Jurkat, Clone E6-1 (cell line): ENCODE data around the gene NHSL2. TPM values are rescaled to one million over a fixed set of nuclear protein-coding genes. Genes with fewer than 3 reads are reported as not detected.
"Not testable (repeated sequence)": the region's sequence is repeated elsewhere in the genome, so short reads cannot be mapped to it uniquely, and the experiment has no call there.

Experiments used
- DNase-seq: peaks from one replicate; pipeline ENCODE4 v3.0.0-alpha.2; 2011; ENCODE audit warnings: low read depth, low spot score
- H3K4me3 ChIP-seq: 2 replicates; pipeline ENCODE4 v1.5.1; 2011; ENCODE audit warnings: mild to moderate bottlenecking, low read length, control low read depth, moderate library complexity
- polyA plus RNA-seq: library from polyadenylated mRNA; unstranded; fragments of >200 nt; gene quantifications from one replicate; pipeline ENCODE4 v1.2.1, GENCODE V29; 2012; ENCODE audit warnings: missing spikeins; ENCODE audit not compliant: insufficient read length, insufficient read depth

Gene NHSL2
- 1.8 TPM for polyA plus RNA-seq

- peak within 1 kb of the TSS; percentile 47 for H3K4me3 ChIP-seq
- DNase-seq = peak; percentile 14
Measured at GRCh38 chrX:71910643-71910985, at the start of gene NHSL2. TSS of gene NHSL2 (plus strand) at chrX:71910845.

DNA sequence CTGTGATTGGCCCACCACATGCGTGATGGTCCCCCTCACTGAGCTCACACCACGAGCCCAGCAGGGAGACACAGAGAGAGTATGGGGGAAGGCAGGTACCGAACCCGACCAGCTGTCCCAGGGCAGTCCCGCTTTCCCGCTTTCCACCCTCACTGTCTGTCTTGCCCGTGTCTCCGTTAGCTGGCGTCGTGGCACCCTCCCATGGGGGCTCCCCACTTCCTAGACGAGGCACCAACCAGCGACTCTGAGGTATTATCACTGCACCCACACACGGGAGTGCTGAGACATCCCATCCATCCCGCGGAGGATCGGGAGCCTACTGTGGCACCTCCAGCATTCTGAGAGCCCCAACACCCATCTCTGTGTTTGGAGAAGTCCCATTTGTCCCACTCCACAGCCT is 43.0 kb upstream of the NHSL2 start:
- no peak for DNase-seq
- H3K4me3 ChIP-seq = no peak overlapping the region

- H3K4me3 ChIP-seq, DNase-seq: not testable (repeated sequence)
Measured at GRCh38 chrX:71869566-71869965, 41.1 kb upstream of the NHSL2 start.

GRCh38 chrX:71870208-71871098 is 40.2 kb upstream of the NHSL2 start:
- no peak overlapping the region for H3K4me3 ChIP-seq
- DNase-seq = peak; percentile 25

GRCh38 chrX:71871367-71871766 is 39.3 kb upstream of the NHSL2 start:
- no peak for DNase-seq
- no peak overlapping the region for H3K4me3 ChIP-seq

- no peak for DNase-seq
- H3K4me3 ChIP-seq = no peak overlapping the region
Measured at GRCh38 chrX:71872542-71873458, 37.8 kb upstream of the NHSL2 start.

- no peak for DNase-seq
- no peak overlapping the region for H3K4me3 ChIP-seq
Measured at GRCh38 chrX:71873459-71873833, 37.2 kb upstream of the NHSL2 start.

DNA sequence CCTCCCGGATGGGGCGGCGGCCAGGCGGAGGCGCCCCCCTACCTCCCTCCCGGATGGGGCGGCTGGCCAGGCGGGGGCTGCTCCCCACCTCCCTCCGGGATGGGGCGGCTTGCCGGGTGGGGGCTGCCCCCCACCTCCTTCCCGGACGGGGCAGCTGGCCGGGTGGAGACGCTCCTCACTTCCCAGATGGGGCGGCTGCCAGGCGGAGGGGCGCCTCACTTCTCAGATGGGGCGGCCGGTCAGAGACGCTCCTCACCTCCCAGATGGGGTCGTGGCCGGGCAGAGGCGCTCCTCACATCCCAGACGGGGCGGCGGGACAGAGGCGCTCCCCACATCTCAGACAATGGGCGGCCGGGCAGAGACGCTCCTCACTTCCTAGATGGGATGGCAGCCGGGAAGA is 33.8 kb upstream of the NHSL2 start:
- DNase-seq, H3K4me3 ChIP-seq: not testable (repeated sequence)

GRCh38 chrX:71885099-71885498 is 25.5 kb upstream of the NHSL2 start:
- H3K4me3 ChIP-seq = no peak overlapping the region
- DNase-seq = no peak

DNA sequence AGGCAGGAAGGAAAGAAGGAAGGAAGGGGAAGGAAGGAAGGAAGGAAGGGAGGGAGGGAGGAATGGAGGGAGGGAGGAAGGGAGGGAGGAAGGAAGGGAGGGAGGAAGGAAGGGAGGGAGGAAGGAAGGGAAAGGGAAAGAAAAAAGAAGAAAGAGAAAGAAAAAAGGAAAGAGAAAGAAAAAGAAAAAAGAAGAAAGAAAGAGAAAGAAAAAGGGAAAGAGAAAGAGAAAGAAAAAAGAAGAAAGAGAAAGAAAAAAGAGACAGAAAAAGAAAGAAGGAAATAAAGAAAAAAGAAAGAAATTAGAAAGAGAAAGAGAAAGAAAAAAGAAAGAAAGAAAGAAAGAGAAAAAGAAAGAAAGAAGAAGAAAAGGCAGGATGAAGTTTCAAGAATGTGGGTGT is 15.0 kb upstream of the NHSL2 start:
- H3K4me3 ChIP-seq = no peak overlapping the region
- DNase-seq = no peak

GRCh38 chrX:71906144-71906543 is 4.5 kb upstream of the NHSL2 start:
- H3K4me3 ChIP-seq = no peak overlapping the region
- no peak for DNase-seq

- DNase-seq = no peak
- no peak overlapping the region for H3K4me3 ChIP-seq
Measured at GRCh38 chrX:71908387-71908786, 2.3 kb upstream of the NHSL2 start.

- DNase-seq = no peak
- no peak overlapping the region; the same call in 1 of the 2 replicates for H3K4me3 ChIP-seq
Measured at GRCh38 chrX:71909956-71910355, 689 bp upstream of the NHSL2 start.

GRCh38 chrX:71910986-71911730 is 513 bp downstream of the NHSL2 start:
- DNase-seq = peak; percentile 25

GRCh38 chrX:71911731-71912050 is 1.0 kb downstream of the NHSL2 start:
- H3K4me3 ChIP-seq = no peak overlapping the region
- no peak for DNase-seq

More at GRCh38 chrX:71910986-71911730, 513 bp downstream of the NHSL2 start:
- peak overlapping the region; percentile 47 for H3K4me3 ChIP-seq

DNA sequence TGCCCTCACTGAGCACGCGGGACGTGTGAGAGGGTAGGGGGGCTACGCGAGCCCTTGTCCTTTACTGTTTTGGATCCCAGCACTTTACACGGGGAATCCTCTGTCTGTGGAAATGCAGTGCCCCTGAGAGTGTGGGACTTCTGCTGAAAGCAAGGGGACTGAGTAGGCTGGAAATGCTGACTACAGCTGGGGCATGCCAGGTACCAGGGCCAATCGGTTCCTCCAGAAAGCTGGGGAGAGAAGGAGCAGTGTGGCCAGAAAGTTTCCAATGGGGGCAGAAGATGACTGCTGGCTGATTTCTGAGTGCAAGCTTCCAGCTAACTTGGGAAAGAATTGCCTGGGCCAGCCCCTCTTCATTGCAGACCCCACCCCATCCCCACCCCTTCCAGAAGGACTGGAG is 1.5 kb downstream of the NHSL2 start:
- no peak for DNase-seq
- H3K4me3 ChIP-seq = no peak overlapping the region

DNA sequence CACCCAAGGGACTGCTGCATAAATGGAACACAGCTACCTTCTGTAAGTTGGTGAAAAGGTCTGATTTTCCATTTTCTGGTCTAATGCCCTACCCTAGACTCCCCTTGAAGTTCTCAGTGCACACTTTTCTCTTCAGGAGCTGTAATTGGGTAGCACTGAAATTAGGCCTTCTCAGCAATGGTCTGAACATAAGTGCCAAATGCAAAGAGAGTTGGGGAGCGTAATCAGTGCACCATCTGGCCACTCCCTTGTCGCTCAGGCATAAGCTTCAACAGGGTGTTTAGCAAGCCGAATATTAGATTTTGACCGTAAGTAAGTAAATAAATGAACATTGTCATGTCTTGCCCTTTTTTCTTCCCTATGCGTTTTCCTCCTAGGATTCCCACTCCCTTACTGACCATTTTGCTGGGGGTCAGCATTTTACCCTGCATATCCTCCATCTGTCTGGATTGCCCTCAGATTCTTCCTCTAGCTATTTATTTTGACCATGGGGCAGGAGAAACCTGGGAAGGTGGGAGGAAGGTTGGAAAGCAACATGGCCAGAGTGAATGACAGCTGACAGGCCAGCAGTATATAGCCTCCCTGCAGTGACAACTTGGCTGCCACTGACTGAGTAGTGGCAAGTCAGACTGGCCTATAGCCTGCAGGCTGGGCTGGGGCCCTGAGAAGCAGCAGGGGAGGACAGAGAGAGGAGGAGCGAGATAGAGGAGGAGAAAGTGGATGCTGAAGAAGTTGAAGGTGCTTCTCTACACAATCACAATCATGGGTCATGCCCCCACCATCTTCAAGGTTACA is 2.7 kb downstream of the NHSL2 start:
- DNase-seq = no peak
- no peak overlapping the region for H3K4me3 ChIP-seq

- no peak overlapping the region for H3K4me3 ChIP-seq
- no peak for DNase-seq
Measured at GRCh38 chrX:71917621-71918343, 7.1 kb downstream of the NHSL2 start.
